Measurements from ENCODE around the gene TIA1.

- no peak for TF ChIP-seq EZH2 (IDR thresholded peaks at IDR 0.05)
- no peak for TF ChIP-seq POLR2AphosphoS5 (IDR thresholded peaks at IDR 0.05; ENCODE audit: borderline replicate concordance, low read depth, low read length)
Observed at GRCh38 chr2:70233926-70234325, 14.5 kb downstream of the TIA1 start.

All from SK-N-MC (cell line).